ENCODE measurements around the gene PTPN22. TPM values are rescaled to one million over a fixed set of nuclear protein-coding genes. Genes with fewer than 3 reads are reported as not detected.

PTPN22 gene
- total and polyA plus RNA-seq, 9 of the 15 experiments (the other 6 are each of a cell fraction or from before 2014, with no cell fraction given): 0.45 to 4.6 (median 1.1) TPM

DNA sequence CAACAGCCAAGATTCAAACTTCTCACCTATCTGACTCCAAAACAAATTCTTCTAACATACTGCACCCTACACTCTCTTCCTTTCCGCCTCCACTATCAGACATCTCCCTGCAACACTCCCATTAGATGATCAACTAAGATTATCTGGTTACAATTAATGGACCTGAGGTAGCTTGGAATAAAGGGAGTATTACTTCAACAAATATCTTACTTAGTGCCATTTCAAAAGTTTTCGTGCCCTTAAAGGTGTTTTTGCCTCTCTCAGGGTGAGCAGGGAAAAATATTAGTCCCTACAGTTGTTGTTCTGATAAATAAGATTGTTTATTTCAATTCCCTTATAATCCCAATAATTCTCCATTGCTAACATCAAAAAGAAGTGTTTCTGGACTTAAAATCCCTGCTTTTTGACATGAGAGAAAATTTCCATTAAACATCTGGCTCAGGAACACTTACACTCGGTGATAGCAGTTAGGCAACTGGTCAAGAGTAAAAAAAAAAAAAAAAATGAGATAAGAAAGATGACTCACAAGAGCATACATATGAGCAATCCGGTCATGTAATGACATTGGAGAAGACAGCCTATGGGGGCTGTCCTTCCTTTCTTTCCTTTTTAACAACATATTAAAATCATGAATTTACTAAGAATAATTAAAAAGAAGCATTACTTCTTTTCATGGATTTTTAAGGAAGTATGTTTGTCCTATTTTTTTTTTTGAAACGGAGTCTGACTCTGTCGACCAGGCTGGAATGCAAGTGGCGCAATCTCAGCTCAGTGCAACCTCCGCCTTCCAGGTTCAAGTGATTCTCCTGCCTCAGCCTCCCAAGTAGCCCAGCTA is 66.9 kb downstream of the PTPN22 start (continued):
- peak; percentile 64 to 78; a peak in 3 of 4 replicates for TF ChIP-seq KDM1A (IDR thresholded peaks at IDR 0.05)
- TF ChIP-seq TCF7L2 (IDR thresholded peaks at IDR 0.05; ENCODE audit: low read depth, low read length): no peak
- peak; percentile 63; the same call in 1 of the 2 replicates for TF ChIP-seq TEAD2 (tag; IDR thresholded peaks at IDR 0.05)
- TF ChIP-seq NBN (IDR thresholded peaks at IDR 0.05; ENCODE audit: low read depth): 0 out of 2 replicates have a peak, but pooled peaks have one; percentile 61
- TF ChIP-seq STAT5A (IDR thresholded peaks at IDR 0.05; ENCODE audit: borderline replicate concordance, low read length): peak; percentile 38; the same call in 1 of the 2 replicates
- TF ChIP-seq, protein P1, sequence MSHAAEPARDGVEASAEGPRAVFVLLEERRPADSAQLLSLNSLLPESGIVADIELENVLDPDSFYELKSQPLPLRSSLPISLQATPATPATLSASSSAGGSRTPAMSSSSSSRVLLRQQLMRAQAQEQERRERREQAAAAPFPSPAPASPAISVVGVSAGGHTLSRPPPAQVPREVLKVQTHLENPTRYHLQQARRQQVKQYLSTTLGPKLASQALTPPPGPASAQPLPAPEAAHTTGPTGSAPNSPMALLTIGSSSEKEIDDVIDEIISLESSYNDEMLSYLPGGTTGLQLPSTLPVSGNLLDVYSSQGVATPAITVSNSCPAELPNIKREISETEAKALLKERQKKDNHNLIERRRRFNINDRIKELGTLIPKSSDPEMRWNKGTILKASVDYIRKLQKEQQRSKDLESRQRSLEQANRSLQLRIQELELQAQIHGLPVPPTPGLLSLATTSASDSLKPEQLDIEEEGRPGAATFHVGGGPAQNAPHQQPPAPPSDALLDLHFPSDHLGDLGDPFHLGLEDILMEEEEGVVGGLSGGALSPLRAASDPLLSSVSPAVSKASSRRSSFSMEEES (CRISPR knock-in tag; IDR thresholded peaks at IDR 0.05): no peak
- TF ChIP-seq YY1 (IDR thresholded peaks at IDR 0.05; ENCODE audit: borderline replicate concordance in 1 of 3, control insufficient read depth in 1 of 3, extremely low read depth in 1 of 3, insufficient read depth in 3 of 3, insufficient read length in 1 of 3, insufficient replicate concordance in 2 of 3, low read depth in 1 of 3, low read length in 2 of 3): no peak
- no peak for TF ChIP-seq KHSRP (IDR thresholded peaks at IDR 0.05)
- TF ChIP-seq KLF13 (tag; IDR thresholded peaks at IDR 0.05; ENCODE audit: borderline replicate concordance, low read depth): no peak
- no peak for TF ChIP-seq ZFP30 (CRISPR knock-in tag; IDR thresholded peaks at IDR 0.05; ENCODE audit: borderline replicate concordance)
- TF ChIP-seq RCOR1 (IDR thresholded peaks at IDR 0.05; ENCODE audit: borderline replicate concordance in 1 of 2, low read depth in 2 of 2, low read length in 2 of 2): peak in 1 of 2 experiments; percentile 53; a peak in 2 of 4 replicates
- TF ChIP-seq ZNF384 (IDR thresholded peaks at IDR 0.05; ENCODE audit: low read depth, low read length): peak; percentile 99
- TF ChIP-seq ZNF140 (CRISPR knock-in tag; IDR thresholded peaks at IDR 0.05): no peak
- TF ChIP-seq ZBTB40 (IDR thresholded peaks at IDR 0.05): peak; percentile 48; the same call in 1 of the 2 replicates
- no peak for TF ChIP-seq ZBTB40 (CRISPR knock-in tag; IDR thresholded peaks at IDR 0.05)
- TF ChIP-seq TBL1XR1 (IDR thresholded peaks at IDR 0.05; ENCODE audit: low read length in 2 of 2): no peak
- peak; percentile 98 for TF ChIP-seq DPF2 (IDR thresholded peaks at IDR 0.05)

Measured in K562 (cell line).